IMR-90 (cell line): ENCODE results near the gene PRB3. TPM values are rescaled to one million over a fixed set of nuclear protein-coding genes. Genes with fewer than 3 reads are reported as not detected.

Experiments used
- ATAC-seq: fragments of 200-7000 bp; cut with Tn5 transposase; 2 replicates; pipeline ENCODE4 v1.9.1; 2020; ENCODE audit warnings: low read depth, mild to moderate bottlenecking, moderate library complexity
- BruUV-seq: library from RNA; stranded (reverse); fragments of 400-500 nt; replicated peaks from 2 replicates; lab custom pipeline; 2021; lab: Mats Ljungman, UMichigan
- CTCF ChIA-PET: fragments of 300-600 bp; formaldehyde crosslinking; extraction: SDS; loops from one replicate; lab custom pipeline; 2021; ENCODE audit warnings: antibody characterized with exemption; lab: Yijun Ruan, JAX
- POLR2A ChIA-PET: fragments of 300-600 bp; sonication (Branson Sonifier 250); formaldehyde crosslinking; loops from one replicate; lab custom pipeline; 2022; ENCODE audit warnings: antibody characterized with exemption; ENCODE audit not compliant: unreplicated experiment; lab: Charles Lee
- DNase-seq: peaks from one replicate; pipeline ENCODE4 v3.0.0; 2013
- H2AFZ ChIP-seq: replicated peaks from 2 replicates; pipeline ENCODE3; 2013; ENCODE audit warnings: low read length, mild to moderate bottlenecking; ENCODE audit not compliant: poor library complexity
- H2AK5ac ChIP-seq: 2 replicates; pipeline ENCODE4 v1.6.1; 2013; ENCODE audit warnings: low read depth, low read length, inconsistent platforms
- H2AK9ac ChIP-seq: replicated peaks from 2 replicates; pipeline ENCODE3; 2013; ENCODE audit warnings: mild to moderate bottlenecking, low read depth, low read length, moderate library complexity; ENCODE audit not compliant: poor library complexity
- H2BK120ac ChIP-seq: 2 replicates; pipeline ENCODE4 v1.6.1; 2013; ENCODE audit warnings: low read depth, low read length, inconsistent platforms
- H2BK15ac ChIP-seq: 3 replicates; pipeline ENCODE4 v1.6.1; 2013; ENCODE audit warnings: low read depth, low read length, inconsistent platforms
- H2BK20ac ChIP-seq: 2 replicates; pipeline ENCODE4 v1.6.1; 2013; ENCODE audit warnings: low read depth, mild to moderate bottlenecking, inconsistent platforms, low read length, moderate library complexity
- H2BK5ac ChIP-seq: 2 replicates; pipeline ENCODE4 v1.6.1; 2013; ENCODE audit warnings: mild to moderate bottlenecking, low read depth, low read length, inconsistent platforms; ENCODE audit not compliant: poor library complexity, severe bottlenecking
- H3K14ac ChIP-seq: replicated peaks from 2 replicates; pipeline ENCODE4 v1.6.1; 2013; ENCODE audit warnings: low read depth, low read length, inconsistent platforms
- H3K18ac ChIP-seq: 2 replicates; pipeline ENCODE4 v1.6.1; 2013; ENCODE audit warnings: low read depth, low read length, control low read depth
- H3K23ac ChIP-seq: 2 replicates; pipeline ENCODE4 v1.6.1; 2013; ENCODE audit warnings: low read depth, low read length, inconsistent platforms
- H3K27ac ChIP-seq: 2 replicates; pipeline ENCODE4 v1.5.1; 2013; ENCODE audit warnings: mild to moderate bottlenecking, control low read depth, low read length; ENCODE audit not compliant: insufficient read depth
- H3K27me3 ChIP-seq: 2 replicates; pipeline ENCODE4 v1.6.1; 2013; ENCODE audit warnings: low read length; ENCODE audit not compliant: control insufficient read depth, insufficient read depth
- H3K36me3 ChIP-seq: 2 replicates; pipeline ENCODE4 v1.6.1; 2013; ENCODE audit warnings: low read length, mixed read lengths; ENCODE audit not compliant: control insufficient read depth, insufficient read depth
- H3K4ac ChIP-seq: 2 replicates; pipeline ENCODE4 v1.6.1; 2013; ENCODE audit warnings: low read depth, low read length, inconsistent platforms
- H3K4me1 ChIP-seq: 2 replicates; pipeline ENCODE4 v1.6.1; 2013; ENCODE audit warnings: low read length, mixed read lengths; ENCODE audit not compliant: control insufficient read depth, insufficient read depth
- H3K4me2 ChIP-seq: 2 replicates; pipeline ENCODE4 v1.6.1; 2013; ENCODE audit warnings: low read depth, mild to moderate bottlenecking, control low read depth, low read length, moderate library complexity
- H3K4me3 ChIP-seq: 2 replicates; pipeline ENCODE4 v1.5.1; 2013; ENCODE audit warnings: low read depth, mild to moderate bottlenecking, control low read depth, low read length, moderate library complexity; ENCODE audit not compliant: insufficient read depth
- H3K56ac ChIP-seq: 2 replicates; pipeline ENCODE4 v1.6.1; 2013; ENCODE audit warnings: low read length, inconsistent platforms; ENCODE audit not compliant: insufficient read depth; ENCODE audit errors: extremely low read depth
- H3K79me1 ChIP-seq, 2 experiments: 2 replicates each; pipeline ENCODE4 v1.6.1; 2013; ENCODE audit warnings: low read length in 2 of 2, inconsistent platforms in 1 of 2, low read depth in 1 of 2
- H3K9ac ChIP-seq: 2 replicates; pipeline ENCODE4 v1.6.1; 2013; ENCODE audit warnings: low read depth, low read length, control low read depth
- H3K9me1 ChIP-seq: 2 replicates; pipeline ENCODE4 v1.6.1; 2013; ENCODE audit warnings: low read length, inconsistent platforms; ENCODE audit not compliant: insufficient read depth
- H3K9me3 ChIP-seq: 2 replicates; pipeline ENCODE4 v1.6.1; 2013; ENCODE audit warnings: low read length; ENCODE audit not compliant: control insufficient read depth, insufficient read depth
- H4K20me1 ChIP-seq: 2 replicates; pipeline ENCODE4 v1.6.1; 2013; ENCODE audit warnings: low read length, inconsistent platforms; ENCODE audit not compliant: insufficient read depth
- H4K5ac ChIP-seq: 2 replicates; pipeline ENCODE4 v1.6.1; 2013; ENCODE audit warnings: mild to moderate bottlenecking, low read depth, low read length, control low read depth
- H4K8ac ChIP-seq, 2 experiments: 2 replicates each; pipeline ENCODE4 v1.6.1; 2013; ENCODE audit warnings: low read depth in 2 of 2, low read length in 2 of 2, control low read depth in 1 of 2, inconsistent platforms in 1 of 2
- H4K91ac ChIP-seq: 2 replicates; pipeline ENCODE4 v1.6.1; 2013; ENCODE audit warnings: low read depth, low read length, inconsistent platforms; ENCODE audit not compliant: insufficient read depth
- CEBPB ChIP-seq: IDR thresholded peaks from 2 replicates; pipeline ENCODE4 v1.6.1; 2012; ENCODE audit warnings: low read depth, low read length, improper control_type of control experiment
- WGBS, 2 experiments: methylation state at CpG; one replicate each; pipeline versions ENCODE4 v1.1.5 to v1.1.7; 2013; ENCODE audit warnings: missing lambda C conversion rate in 2 of 2; ENCODE audit not compliant: insufficient read length in 1 of 2; ENCODE audit errors: extremely low coverage in 2 of 2; 5-methylcytosine and 5-hydroxymethylcytosine counted together
- dilution Hi-C: fragments of 300-500 bp; cut with HindIII; formaldehyde crosslinking; loops from one replicate; pipeline ENCODE4 v1.14.3; 2018; ENCODE audit warnings: low sequenced_read_pairs; ENCODE audit not compliant: unreplicated experiment
- in situ Hi-C: fragments of 300-500 bp; cut with MboI; formaldehyde crosslinking; loops from 3 replicates; pipeline ENCODE4 v1.14.3; 2019; ENCODE audit warnings: low sequenced_read_pairs, inconsistent platforms, mixed read lengths
- intact Hi-C: fragments of 100-400 bp; cut with micrococcal nuclease; formaldehyde crosslinking; loops from 2 replicates; pipeline ENCODE4 v1.10.0; 2022
- polyA plus RNA-seq, 3 experiments: library from polyadenylated mRNA; depleted of rRNA; stranded (reverse); fragments of >200 nt; gene quantifications; 2 replicates each; pipeline ENCODE4 v1.2.3, GENCODE V29; 2012; ENCODE audit warnings: low replicate concordance in 1 of 3
- total RNA-seq: library from RNA; depleted of rRNA; stranded (reverse); fragments of >200 nt; gene quantifications from 2 replicates; pipeline ENCODE4 v1.2.3, GENCODE V29; 2012

The PRB3 gene
- total and polyA plus RNA-seq, 2 of the 4 experiments (the other 2 are of a cell fraction), result not detected

GRCh38 chr12:11242656-11243055, 26.9 kb downstream of the PRB3 start:
- Histone ChIP-seq H3K4me2 (no peak overlapping the region), H4K5ac (no peak overlapping the region), H2AK5ac (no peak overlapping the region), H3K14ac (no peak overlapping the region), H4K8ac (no peak overlapping the region), H3K27me3 (no peaks in the 10 kb centered on the region), H4K91ac (no peak overlapping the region), H3K27ac (no peak overlapping the region), H3K9me3 (no peaks in the 10 kb centered on the region), H3K4me1 (no peaks in the 10 kb centered on the region), H2BK5ac (no peak overlapping the region), H3K56ac (no peak overlapping the region), H3K36me3 (no peaks in the 10 kb centered on the region), H3K23ac (no peak overlapping the region), H3K9me1 (no peaks in the 10 kb centered on the region), H4K20me1 (no peaks in the 10 kb centered on the region), H2BK20ac (no peak overlapping the region), H2BK120ac (no peak overlapping the region), H2BK15ac (no peak overlapping the region), H3K18ac (no peak overlapping the region), H2AK9ac (no peak overlapping the region), H2AFZ (no peak overlapping the region), H3K4me3 (no peak overlapping the region), H3K9ac (no peak overlapping the region), H3K79me1 (no peaks in the 10 kb centered on the region), H3K4ac (no peak overlapping the region)
- DNase-seq (no peak), ATAC-seq (no peak)
- POLR2A ChIA-PET, result no interaction called here
- intact Hi-C loops, result no loop called here
- 0% methylated on average over 1 of the region's 3 CpGs; no CpG with 5 or more reads in 1 of the 2 experiments for WGBS, 2 experiments
- in situ Hi-C loops, result loop anchor here (25.0 kb wide), 1 partner anchor 120 kb away; no protein-coding TSS in a partner anchor
- CTCF ChIA-PET, result no interaction called here
- no TSS peak for BruUV-seq
- no peak for TF ChIP-seq CEBPB
- dilution Hi-C loops, result no loop called here
